ENCODE results near the gene PRDM1.
A peak's percentile ranks its signal among the peaks of the same experiment; 100 is the strongest.

DNA sequence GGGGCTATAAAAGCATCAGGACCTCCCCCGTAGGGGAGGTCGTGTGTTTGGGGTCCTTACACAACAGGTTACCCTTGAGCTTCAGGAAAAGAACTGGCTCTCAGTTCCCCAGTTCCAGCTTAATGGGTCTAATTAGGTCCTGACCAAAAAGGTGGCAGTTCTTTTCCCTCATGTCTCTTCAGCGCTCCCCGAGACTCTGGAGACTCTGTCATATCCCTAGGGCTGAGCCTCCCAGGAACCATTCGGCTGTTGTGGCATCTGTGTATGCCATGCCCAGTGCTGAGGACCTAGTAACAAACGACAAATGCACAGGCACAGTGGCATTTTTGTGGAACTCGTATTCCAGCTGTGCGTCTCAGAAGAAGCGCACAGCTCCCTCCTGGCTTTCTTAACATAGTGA lies 14.6 kb downstream of the PRDM1 start:
- TF ChIP-seq POLR2AphosphoS5 (IDR thresholded peaks at IDR 0.05; ENCODE audit: low read depth, low read length) (peak; percentile 33; the same call in 1 of the 2 replicates), POLR2A (IDR thresholded peaks at IDR 0.05; ENCODE audit: low read depth, low read length) (no peak), TAF1 (IDR thresholded peaks at IDR 0.05; ENCODE audit: borderline replicate concordance, low read depth, low read length) (no peak)

Data from GM12892 (cell line).